IMR-90 (cell line): ENCODE results near the gene MKRN2OS. TPM values are rescaled to one million over a fixed set of nuclear protein-coding genes. Genes with fewer than 3 reads are reported as not detected.

Experiments used
- ATAC-seq: fragments of 200-7000 bp; cut with Tn5 transposase; 2 replicates; pipeline ENCODE4 v1.9.1; 2020; ENCODE audit warnings: low read depth, mild to moderate bottlenecking, moderate library complexity
- BruUV-seq: library from RNA; stranded (reverse); fragments of 400-500 nt; replicated peaks from 2 replicates; lab custom pipeline; 2021; lab: Mats Ljungman, UMichigan
- CTCF ChIA-PET: fragments of 300-600 bp; formaldehyde crosslinking; extraction: SDS; loops from one replicate; lab custom pipeline; 2021; ENCODE audit warnings: antibody characterized with exemption; lab: Yijun Ruan, JAX
- POLR2A ChIA-PET: fragments of 300-600 bp; sonication (Branson Sonifier 250); formaldehyde crosslinking; loops from one replicate; lab custom pipeline; 2022; ENCODE audit warnings: antibody characterized with exemption; ENCODE audit not compliant: unreplicated experiment; lab: Charles Lee
- DNase-seq: peaks from one replicate; pipeline ENCODE4 v3.0.0; 2013
- H2AFZ ChIP-seq: replicated peaks from 2 replicates; pipeline ENCODE3; 2013; ENCODE audit warnings: low read length, mild to moderate bottlenecking; ENCODE audit not compliant: poor library complexity
- H2AK5ac ChIP-seq: 2 replicates; pipeline ENCODE4 v1.6.1; 2013; ENCODE audit warnings: low read depth, low read length, inconsistent platforms
- H2AK9ac ChIP-seq: replicated peaks from 2 replicates; pipeline ENCODE3; 2013; ENCODE audit warnings: mild to moderate bottlenecking, low read depth, low read length, moderate library complexity; ENCODE audit not compliant: poor library complexity
- H2BK120ac ChIP-seq: 2 replicates; pipeline ENCODE4 v1.6.1; 2013; ENCODE audit warnings: low read depth, low read length, inconsistent platforms
- H2BK15ac ChIP-seq: 3 replicates; pipeline ENCODE4 v1.6.1; 2013; ENCODE audit warnings: low read depth, low read length, inconsistent platforms
- H2BK20ac ChIP-seq: 2 replicates; pipeline ENCODE4 v1.6.1; 2013; ENCODE audit warnings: low read depth, mild to moderate bottlenecking, inconsistent platforms, low read length, moderate library complexity
- H2BK5ac ChIP-seq: 2 replicates; pipeline ENCODE4 v1.6.1; 2013; ENCODE audit warnings: mild to moderate bottlenecking, low read depth, low read length, inconsistent platforms; ENCODE audit not compliant: poor library complexity, severe bottlenecking
- H3K14ac ChIP-seq: replicated peaks from 2 replicates; pipeline ENCODE4 v1.6.1; 2013; ENCODE audit warnings: low read depth, low read length, inconsistent platforms
- H3K18ac ChIP-seq: 2 replicates; pipeline ENCODE4 v1.6.1; 2013; ENCODE audit warnings: low read depth, low read length, control low read depth
- H3K23ac ChIP-seq: 2 replicates; pipeline ENCODE4 v1.6.1; 2013; ENCODE audit warnings: low read depth, low read length, inconsistent platforms
- H3K27ac ChIP-seq: 2 replicates; pipeline ENCODE4 v1.5.1; 2013; ENCODE audit warnings: mild to moderate bottlenecking, control low read depth, low read length; ENCODE audit not compliant: insufficient read depth
- H3K27me3 ChIP-seq: 2 replicates; pipeline ENCODE4 v1.6.1; 2013; ENCODE audit warnings: low read length; ENCODE audit not compliant: control insufficient read depth, insufficient read depth
- H3K36me3 ChIP-seq: 2 replicates; pipeline ENCODE4 v1.6.1; 2013; ENCODE audit warnings: low read length, mixed read lengths; ENCODE audit not compliant: control insufficient read depth, insufficient read depth
- H3K4ac ChIP-seq: 2 replicates; pipeline ENCODE4 v1.6.1; 2013; ENCODE audit warnings: low read depth, low read length, inconsistent platforms
- H3K4me1 ChIP-seq: 2 replicates; pipeline ENCODE4 v1.6.1; 2013; ENCODE audit warnings: low read length, mixed read lengths; ENCODE audit not compliant: control insufficient read depth, insufficient read depth
- H3K4me2 ChIP-seq: 2 replicates; pipeline ENCODE4 v1.6.1; 2013; ENCODE audit warnings: low read depth, mild to moderate bottlenecking, control low read depth, low read length, moderate library complexity
- H3K4me3 ChIP-seq: 2 replicates; pipeline ENCODE4 v1.5.1; 2013; ENCODE audit warnings: low read depth, mild to moderate bottlenecking, control low read depth, low read length, moderate library complexity; ENCODE audit not compliant: insufficient read depth
- H3K56ac ChIP-seq: 2 replicates; pipeline ENCODE4 v1.6.1; 2013; ENCODE audit warnings: low read length, inconsistent platforms; ENCODE audit not compliant: insufficient read depth; ENCODE audit errors: extremely low read depth
- H3K79me1 ChIP-seq, 2 experiments: 2 replicates each; pipeline ENCODE4 v1.6.1; 2013; ENCODE audit warnings: low read length in 2 of 2, inconsistent platforms in 1 of 2, low read depth in 1 of 2
- H3K9ac ChIP-seq: 2 replicates; pipeline ENCODE4 v1.6.1; 2013; ENCODE audit warnings: low read depth, low read length, control low read depth
- H3K9me1 ChIP-seq: 2 replicates; pipeline ENCODE4 v1.6.1; 2013; ENCODE audit warnings: low read length, inconsistent platforms; ENCODE audit not compliant: insufficient read depth
- H3K9me3 ChIP-seq: 2 replicates; pipeline ENCODE4 v1.6.1; 2013; ENCODE audit warnings: low read length; ENCODE audit not compliant: control insufficient read depth, insufficient read depth
- H4K20me1 ChIP-seq: 2 replicates; pipeline ENCODE4 v1.6.1; 2013; ENCODE audit warnings: low read length, inconsistent platforms; ENCODE audit not compliant: insufficient read depth
- H4K5ac ChIP-seq: 2 replicates; pipeline ENCODE4 v1.6.1; 2013; ENCODE audit warnings: mild to moderate bottlenecking, low read depth, low read length, control low read depth
- H4K8ac ChIP-seq, 2 experiments: 2 replicates each; pipeline ENCODE4 v1.6.1; 2013; ENCODE audit warnings: low read depth in 2 of 2, low read length in 2 of 2, control low read depth in 1 of 2, inconsistent platforms in 1 of 2
- H4K91ac ChIP-seq: 2 replicates; pipeline ENCODE4 v1.6.1; 2013; ENCODE audit warnings: low read depth, low read length, inconsistent platforms; ENCODE audit not compliant: insufficient read depth
- MXI1 ChIP-seq: IDR thresholded peaks from 2 replicates; pipeline ENCODE4 v1.6.1; 2012; ENCODE audit warnings: low read depth, mild to moderate bottlenecking, low read length, moderate library complexity, borderline replicate concordance
- POLR2A ChIP-seq: IDR thresholded peaks from 2 replicates; pipeline ENCODE4 v1.6.1; 2012; ENCODE audit warnings: mild to moderate bottlenecking, low read depth, low read length
- WGBS, 2 experiments: methylation state at CpG; one replicate each; pipeline versions ENCODE4 v1.1.5 to v1.1.7; 2013; ENCODE audit warnings: missing lambda C conversion rate in 2 of 2; ENCODE audit not compliant: insufficient read length in 1 of 2; ENCODE audit errors: extremely low coverage in 2 of 2; 5-methylcytosine and 5-hydroxymethylcytosine counted together
- dilution Hi-C: fragments of 300-500 bp; cut with HindIII; formaldehyde crosslinking; loops from one replicate; pipeline ENCODE4 v1.14.3; 2018; ENCODE audit warnings: low sequenced_read_pairs; ENCODE audit not compliant: unreplicated experiment
- in situ Hi-C: fragments of 300-500 bp; cut with MboI; formaldehyde crosslinking; loops from 3 replicates; pipeline ENCODE4 v1.14.3; 2019; ENCODE audit warnings: low sequenced_read_pairs, inconsistent platforms, mixed read lengths
- intact Hi-C: fragments of 100-400 bp; cut with micrococcal nuclease; formaldehyde crosslinking; loops from 2 replicates; pipeline ENCODE4 v1.10.0; 2022
- polyA plus RNA-seq, 3 experiments: library from polyadenylated mRNA; depleted of rRNA; stranded (reverse); fragments of >200 nt; gene quantifications; 2 replicates each; pipeline ENCODE4 v1.2.3, GENCODE V29; 2012; ENCODE audit warnings: low replicate concordance in 1 of 3
- total RNA-seq: library from RNA; depleted of rRNA; stranded (reverse); fragments of >200 nt; gene quantifications from 2 replicates; pipeline ENCODE4 v1.2.3, GENCODE V29; 2012

MKRN2OS gene
- total and polyA plus RNA-seq, 2 of the 4 experiments (the other 2 are of a cell fraction), result not detected

DNA sequence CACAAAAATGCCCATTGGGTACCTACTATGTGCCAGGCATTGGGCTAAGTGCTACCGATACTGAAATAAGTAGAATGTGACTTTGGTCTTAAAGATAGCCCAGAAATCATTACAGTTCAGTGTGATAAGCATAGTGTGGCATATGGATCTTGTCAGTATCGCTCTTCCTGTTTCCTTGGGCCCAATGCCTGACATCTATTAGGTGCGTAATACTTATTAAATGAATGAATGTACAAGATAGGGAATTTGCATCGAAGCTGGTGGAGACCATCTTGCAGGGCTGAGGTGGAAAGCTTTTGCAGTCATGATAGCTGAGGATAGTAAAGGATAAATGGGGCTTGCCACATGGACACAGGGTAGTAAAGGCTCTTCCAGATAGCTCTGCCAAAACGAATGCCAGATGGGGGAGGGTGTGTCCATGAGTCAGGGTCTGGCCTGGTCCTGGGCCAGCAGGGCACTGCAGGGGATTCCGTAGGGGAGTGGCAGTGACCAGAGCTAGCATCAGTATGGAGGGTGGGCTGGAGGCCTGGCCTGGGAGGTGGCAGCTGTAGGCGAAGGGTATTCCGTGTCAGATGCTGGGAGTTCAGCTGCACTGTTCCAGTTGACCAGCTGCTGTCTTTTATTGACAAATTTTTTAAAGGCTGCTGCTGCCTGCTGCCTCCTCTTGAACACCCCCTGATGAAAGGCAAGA is 37.6 kb downstream of the MKRN2OS start:
- H4K91ac ChIP-seq, result peak overlapping the region; percentile 56
- H4K8ac ChIP-seq, result peak overlapping the region; percentile 9 to 52; a peak in 2 of 4 replicates
- H2AFZ ChIP-seq, result peak overlapping the region; percentile 86
- intact Hi-C loops (loop anchor here (1.0 to 5.0 kb wide), 2 partner anchors 50 to 213 kb away; partner anchors contain the start of gene MKRN2), in situ Hi-C loops (no loop called here), dilution Hi-C loops (no loop called here)
- WGBS, 2 experiments, result 40% methylated on average over 2 of the region's 8 CpGs; no CpG with 5 or more reads in 1 of the 2 experiments
- H3K9me1 ChIP-seq, result peaks cover 20% of the 10 kb centered on the region
- peak overlapping the region; percentile 79 for H3K4ac ChIP-seq
- H3K4me2 ChIP-seq, result peak overlapping the region; percentile 63
- peak overlapping the region; percentile 65 for H3K23ac ChIP-seq
- peak overlapping the region; percentile 81 for H3K27ac ChIP-seq
- H2BK15ac ChIP-seq, result peak overlapping the region; percentile 38; the same call in 1 of the 3 replicates
- H3K79me1 ChIP-seq, result peaks cover 0 to 8% of the 10 kb centered on the region in 2 experiments; a peak in 2 of 4 replicates
- CTCF ChIA-PET, result interaction anchor here (0.8 to 1.2 kb wide), 3 partner anchors 29 to 212 kb away, joined by 3 read pairs; no protein-coding TSS in a partner anchor
- no peaks in the 10 kb centered on the region for H3K27me3 ChIP-seq
- ATAC-seq, result peak; percentile 73
- H3K4me3 ChIP-seq, result no peak overlapping the region
- H4K5ac ChIP-seq, result no peak overlapping the region; the same call in 1 of the 2 replicates
- peak overlapping the region; percentile 31; the same call in 1 of the 2 replicates for H3K56ac ChIP-seq
- 0 out of 2 replicates have a peak, but pooled peaks have one; percentile 28 for TF ChIP-seq MXI1
- TF ChIP-seq POLR2A, result no peak
- peak; percentile 73 for DNase-seq
- peak overlapping the region; percentile 68 for H2BK5ac ChIP-seq
- H2BK120ac ChIP-seq, result peak overlapping the region; percentile 73
- peaks cover 9% of the 10 kb centered on the region for H3K36me3 ChIP-seq
- peak overlapping the region; percentile 77 for H2BK20ac ChIP-seq
- H3K4me1 ChIP-seq, result peaks cover 12% of the 10 kb centered on the region
- peak overlapping the region; percentile 96 for H2AK9ac ChIP-seq
- H2AK5ac ChIP-seq, result peak overlapping the region; percentile 53; the same call in 1 of the 2 replicates
- H3K9ac ChIP-seq, result peak overlapping the region; percentile 10; the same call in 1 of the 2 replicates
- POLR2A ChIA-PET, result no interaction called here
- BruUV-seq, result no TSS peak
- no peaks in the 10 kb centered on the region for H3K9me3 ChIP-seq
- peak overlapping the region; percentile 80 for H3K14ac ChIP-seq
- H3K18ac ChIP-seq, result peak overlapping the region; percentile 34
- H4K20me1 ChIP-seq, result peaks cover 6% of the 10 kb centered on the region; the same call in 1 of the 2 replicates
